ENCODE data around the gene INSYN2A. TPM values are rescaled to one million over a fixed set of nuclear protein-coding genes. Genes with fewer than 3 reads are reported as not detected.
A peak's percentile ranks its signal among the peaks of the same experiment; 100 is the strongest.

Gene INSYN2A, protein sequence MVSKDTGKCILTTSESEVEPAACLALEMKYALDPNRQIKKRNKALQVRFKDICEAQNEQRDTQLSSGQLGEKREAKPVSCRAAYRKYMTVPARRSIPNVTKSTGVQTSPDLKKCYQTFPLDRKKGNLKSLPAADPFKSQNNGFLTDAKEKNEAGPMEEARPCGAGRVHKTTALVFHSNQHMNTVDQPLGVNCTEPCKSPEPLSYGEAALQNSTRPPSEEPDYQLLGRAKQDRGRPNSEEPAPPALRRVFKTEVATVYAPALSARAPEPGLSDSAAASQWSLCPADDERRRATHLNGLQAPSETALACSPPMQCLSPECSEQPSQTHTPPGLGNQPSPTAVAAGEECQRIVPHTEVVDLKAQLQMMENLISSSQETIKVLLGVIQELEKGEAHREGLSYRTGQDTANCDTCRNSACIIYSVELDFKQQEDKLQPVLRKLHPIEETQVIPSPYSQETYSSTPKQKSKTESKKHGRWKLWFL
- not detected for total RNA-seq

GRCh38 chr10:127196282-127197153 is at the start of gene INSYN2A:
Gene INSYN2A (minus strand): TSS chr10:127196591. CDS start chr10:127176395, 20,196 bp downstream.
- ChIA-PET CTCF (no interaction called here), POLR2A (no interaction called here)
- no peak within 1 kb of the TSS for H3K27ac Mint-ChIP-seq
- no peaks in the 10 kb centered on the region for H3K9me3 Mint-ChIP-seq (ENCODE audit: insufficient read depth)
- H3K36me3 Mint-ChIP-seq (ENCODE audit: low read depth) = no peaks in the 10 kb centered on the region
- ATAC-seq (no peak), DNase-seq (no peak)
- no peak within 1 kb of the TSS for H3K4me3 Mint-ChIP-seq
- H3K27me3 Mint-ChIP-seq (ENCODE audit: low read depth) = peaks cover 31% of the 10 kb centered on the region
- peaks cover 2% of the 10 kb centered on the region for H3K4me1 Mint-ChIP-seq (ENCODE audit: low read depth)

DNA sequence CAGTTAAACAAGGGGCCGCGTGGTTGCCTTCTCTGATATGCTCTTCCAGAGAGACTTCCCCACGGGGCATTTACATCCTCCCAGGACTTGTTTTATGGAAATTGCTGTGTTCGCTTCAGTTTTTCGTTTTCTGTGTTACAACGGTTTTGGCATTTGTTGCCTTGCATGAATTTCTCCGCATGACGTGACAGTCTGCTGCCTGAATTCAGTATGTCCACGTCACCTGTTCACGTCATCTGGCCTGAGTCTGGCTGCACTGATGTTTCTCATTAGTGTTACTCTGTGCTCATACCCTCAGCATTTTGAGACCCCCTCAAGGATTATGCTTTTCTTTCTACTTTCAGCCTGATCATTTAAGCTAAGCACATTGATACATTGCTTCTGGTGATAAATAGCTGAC is 49.1 kb upstream of the INSYN2A start:
- H3K4me3 Mint-ChIP-seq = no peak overlapping the region
- ChIA-PET POLR2A (no interaction called here), CTCF (no interaction called here)
- no peaks in the 10 kb centered on the region for H3K9me3 Mint-ChIP-seq (ENCODE audit: insufficient read depth)
- H3K36me3 Mint-ChIP-seq (ENCODE audit: low read depth) = no peaks in the 10 kb centered on the region
- ATAC-seq = no peak
- H3K27ac Mint-ChIP-seq = no peak overlapping the region
- peaks cover 6% of the 10 kb centered on the region for H3K27me3 Mint-ChIP-seq (ENCODE audit: low read depth)
- no peak for DNase-seq
- no peaks in the 10 kb centered on the region for H3K4me1 Mint-ChIP-seq (ENCODE audit: low read depth)

DNA sequence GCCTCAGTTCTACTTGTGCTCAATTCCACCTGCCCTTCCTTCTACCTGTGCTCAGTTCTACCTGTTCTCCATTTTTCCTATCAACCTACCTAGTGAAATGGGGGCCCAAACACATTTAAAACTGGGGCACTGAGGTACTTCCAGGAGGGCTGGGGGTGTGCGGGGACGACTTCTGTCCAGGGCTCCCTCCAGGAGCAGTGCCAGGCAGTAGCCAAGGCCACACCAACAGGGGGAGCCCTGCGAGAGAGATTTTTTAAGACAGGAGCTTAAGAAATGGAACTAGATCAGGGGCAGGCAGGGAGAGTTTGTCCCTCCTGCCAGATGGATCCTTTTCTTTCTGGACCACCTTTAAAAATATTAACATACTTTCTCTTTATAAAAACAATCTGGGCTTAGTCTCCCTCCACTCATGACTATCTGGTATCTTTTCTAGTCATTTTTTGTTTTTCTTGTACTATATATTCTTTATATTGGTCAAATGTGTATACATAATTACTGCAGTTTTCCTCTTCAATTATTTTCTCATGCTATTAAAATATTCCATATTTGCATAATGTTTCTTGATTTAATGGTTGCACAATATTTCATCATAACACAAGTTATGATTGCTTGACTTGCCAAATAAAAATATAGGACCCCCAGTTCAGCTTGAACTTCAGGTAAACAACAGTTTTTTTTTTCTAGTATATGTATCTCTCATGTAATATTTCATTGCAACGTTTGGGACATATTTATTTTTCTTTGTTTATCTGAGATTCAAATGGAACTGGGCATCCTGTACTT is 47.3 kb upstream of the INSYN2A start:
- CTCF ChIA-PET = no interaction called here
- DNase-seq (peak; percentile 52), ATAC-seq (no peak)
- no peaks in the 10 kb centered on the region for H3K4me1 Mint-ChIP-seq (ENCODE audit: low read depth)
- no peaks in the 10 kb centered on the region for H3K9me3 Mint-ChIP-seq (ENCODE audit: insufficient read depth)
- no peaks in the 10 kb centered on the region for H3K36me3 Mint-ChIP-seq (ENCODE audit: low read depth)
- peaks cover 6% of the 10 kb centered on the region for H3K27me3 Mint-ChIP-seq (ENCODE audit: low read depth)
- POLR2A ChIA-PET = no interaction called here
- no peak overlapping the region for H3K4me3 Mint-ChIP-seq
- no peak overlapping the region for H3K27ac Mint-ChIP-seq

DNA sequence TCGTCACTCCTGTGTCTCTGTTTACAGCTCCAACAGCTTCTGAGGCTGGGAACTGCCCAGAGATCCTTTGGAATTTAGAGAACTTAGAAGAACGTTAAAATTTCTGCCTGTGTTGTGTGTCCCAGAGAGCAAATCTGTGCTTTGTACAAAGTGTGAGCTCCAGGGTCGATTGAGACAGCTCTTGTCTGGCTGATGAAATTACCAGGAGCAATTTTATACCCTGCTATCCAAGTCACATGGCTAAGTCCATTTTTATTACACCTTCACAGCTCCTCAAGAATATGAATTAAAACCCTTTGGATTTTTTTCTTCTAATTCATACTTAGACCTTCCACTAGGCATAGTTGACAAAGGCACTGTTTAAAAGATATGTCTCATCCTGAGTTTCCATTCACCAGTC is 46.5 kb upstream of the INSYN2A start:
- Mint-ChIP-seq H3K27me3 (ENCODE audit: low read depth) (peaks cover 6% of the 10 kb centered on the region), H3K4me1 (ENCODE audit: low read depth) (no peaks in the 10 kb centered on the region), H3K27ac (no peak overlapping the region), H3K9me3 (ENCODE audit: insufficient read depth) (no peaks in the 10 kb centered on the region), H3K36me3 (ENCODE audit: low read depth) (no peaks in the 10 kb centered on the region), H3K4me3 (no peak overlapping the region)
- no peak for ATAC-seq
- CTCF ChIA-PET = no interaction called here
- no peak for DNase-seq
- POLR2A ChIA-PET = no interaction called here

- H3K9me3 Mint-ChIP-seq (ENCODE audit: insufficient read depth) = no peaks in the 10 kb centered on the region
- CTCF ChIA-PET = no interaction called here
- no peaks in the 10 kb centered on the region for H3K4me1 Mint-ChIP-seq (ENCODE audit: low read depth)
These were observed 39.9 kb upstream of the INSYN2A start for GRCh38 chr10:127236266-127236665.

GRCh38 chr10:127234306-127234800 is 38.0 kb upstream of the INSYN2A start:
- Mint-ChIP-seq H3K27me3 (ENCODE audit: low read depth) (no peaks in the 10 kb centered on the region), H3K4me1 (ENCODE audit: low read depth) (no peaks in the 10 kb centered on the region), H3K27ac (no peak overlapping the region), H3K4me3 (no peak overlapping the region), H3K9me3 (ENCODE audit: insufficient read depth) (no peaks in the 10 kb centered on the region), H3K36me3 (ENCODE audit: low read depth) (no peaks in the 10 kb centered on the region)
- CTCF ChIA-PET = no interaction called here
- no peak for DNase-seq
- no peak for ATAC-seq
- POLR2A ChIA-PET = no interaction called here

More at GRCh38 chr10:127236266-127236665, 39.9 kb upstream of the INSYN2A start:
- DNase-seq = no peak
- POLR2A ChIA-PET = no interaction called here
- H3K4me3 Mint-ChIP-seq = no peak overlapping the region
- H3K27ac Mint-ChIP-seq = no peak overlapping the region
- no peaks in the 10 kb centered on the region for H3K36me3 Mint-ChIP-seq (ENCODE audit: low read depth)
- ATAC-seq = no peak
- H3K27me3 Mint-ChIP-seq (ENCODE audit: low read depth) = no peaks in the 10 kb centered on the region

DNA sequence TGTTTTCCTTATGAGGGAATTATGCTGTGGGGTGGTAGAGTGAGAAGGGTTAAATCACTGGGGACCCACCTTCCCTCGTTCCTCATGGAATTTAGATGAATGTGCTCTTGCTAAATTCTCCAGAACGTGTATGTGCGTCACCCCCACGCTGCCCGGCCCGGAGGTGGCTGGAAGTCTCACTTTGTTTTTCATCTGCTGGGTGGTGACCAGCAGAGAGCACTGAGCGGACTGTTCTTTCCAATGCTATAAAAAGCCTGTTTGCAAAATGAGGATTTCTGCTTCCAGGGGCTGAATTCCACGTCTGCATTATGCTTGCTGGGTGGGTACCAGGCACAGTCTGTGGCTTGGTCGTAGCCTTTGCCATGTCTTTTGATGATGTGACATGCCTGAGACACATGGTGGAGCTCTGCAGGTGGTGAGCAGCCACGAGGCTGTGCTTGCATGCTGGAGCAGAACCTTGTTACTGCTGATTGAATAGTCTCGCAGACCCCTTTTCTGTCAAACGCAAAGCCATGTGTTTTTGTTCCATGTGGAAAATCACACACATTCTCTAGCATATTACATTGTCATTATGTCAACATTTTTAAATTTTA is 31.9 kb upstream of the INSYN2A start:
- no peak for ATAC-seq
- Mint-ChIP-seq H3K4me1 (ENCODE audit: low read depth) (no peaks in the 10 kb centered on the region), H3K4me3 (no peak overlapping the region), H3K36me3 (ENCODE audit: low read depth) (no peaks in the 10 kb centered on the region), H3K27ac (no peak overlapping the region), H3K27me3 (ENCODE audit: low read depth) (no peaks in the 10 kb centered on the region), H3K9me3 (ENCODE audit: insufficient read depth) (no peaks in the 10 kb centered on the region)
- ChIA-PET CTCF (no interaction called here), POLR2A (no interaction called here)
- DNase-seq = no peak

DNA sequence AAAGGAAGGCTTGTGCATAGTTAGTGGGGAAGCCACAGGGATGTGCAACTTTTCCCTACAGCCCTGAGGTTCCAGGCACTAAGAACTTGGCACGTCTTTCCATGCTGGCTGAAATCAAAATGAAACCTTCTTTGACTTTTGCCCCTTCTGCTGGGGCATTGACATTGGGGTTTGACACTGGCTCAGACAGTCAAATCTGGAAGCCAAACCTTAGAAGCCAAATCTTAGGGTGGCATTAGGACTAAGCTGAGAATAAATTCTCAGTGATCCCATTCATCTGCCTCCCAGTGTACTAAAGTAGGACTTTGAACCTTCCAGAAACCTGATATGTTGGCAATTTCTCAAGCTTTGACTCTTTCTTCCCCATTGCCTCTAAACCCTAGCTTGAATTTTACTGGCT is 31.3 kb upstream of the INSYN2A start:
- ChIA-PET CTCF (no interaction called here), POLR2A (no interaction called here)
- no peaks in the 10 kb centered on the region for H3K4me1 Mint-ChIP-seq (ENCODE audit: low read depth)
- H3K9me3 Mint-ChIP-seq (ENCODE audit: insufficient read depth) = no peaks in the 10 kb centered on the region
- no peak overlapping the region for H3K4me3 Mint-ChIP-seq
- no peak overlapping the region for H3K27ac Mint-ChIP-seq
- H3K27me3 Mint-ChIP-seq (ENCODE audit: low read depth) = no peaks in the 10 kb centered on the region
- ATAC-seq (no peak), DNase-seq (no peak)
- H3K36me3 Mint-ChIP-seq (ENCODE audit: low read depth) = no peaks in the 10 kb centered on the region

- Mint-ChIP-seq H3K27me3 (ENCODE audit: low read depth) (no peaks in the 10 kb centered on the region), H3K27ac (no peak overlapping the region), H3K36me3 (ENCODE audit: low read depth) (no peaks in the 10 kb centered on the region), H3K4me3 (no peak overlapping the region), H3K9me3 (ENCODE audit: insufficient read depth) (no peaks in the 10 kb centered on the region), H3K4me1 (ENCODE audit: low read depth) (no peaks in the 10 kb centered on the region)
- CTCF ChIA-PET = no interaction called here
- DNase-seq (no peak), ATAC-seq (no peak)
- POLR2A ChIA-PET = no interaction called here
These were observed 30.6 kb upstream of the INSYN2A start for GRCh38 chr10:127227027-127227426.

GRCh38 chr10:127221281-127221680 is 24.9 kb upstream of the INSYN2A start:
- ATAC-seq (no peak), DNase-seq (no peak)
- ChIA-PET POLR2A (no interaction called here), CTCF (no interaction called here)
- Mint-ChIP-seq H3K4me1 (ENCODE audit: low read depth) (no peaks in the 10 kb centered on the region), H3K9me3 (ENCODE audit: insufficient read depth) (no peaks in the 10 kb centered on the region), H3K4me3 (no peak overlapping the region), H3K27ac (no peak overlapping the region), H3K27me3 (ENCODE audit: low read depth) (no peaks in the 10 kb centered on the region), H3K36me3 (ENCODE audit: low read depth) (no peaks in the 10 kb centered on the region)

- DNase-seq (no peak), ATAC-seq (no peak)
- Mint-ChIP-seq H3K27me3 (ENCODE audit: low read depth) (no peaks in the 10 kb centered on the region), H3K27ac (no peak overlapping the region), H3K4me1 (ENCODE audit: low read depth) (no peaks in the 10 kb centered on the region), H3K36me3 (ENCODE audit: low read depth) (no peaks in the 10 kb centered on the region), H3K4me3 (no peak overlapping the region), H3K9me3 (ENCODE audit: insufficient read depth) (no peaks in the 10 kb centered on the region)
- POLR2A ChIA-PET = no interaction called here
- CTCF ChIA-PET = no interaction called here
These were observed 22.3 kb upstream of the INSYN2A start for GRCh38 chr10:127218658-127219057.
